Posterior cingulate gyrus (tissue), 11 donors: ENCODE measurements around the gene SYNJ2.
A peak's percentile ranks its signal among the peaks of the same experiment; 100 is the strongest.

Source experiments
- DNase-seq, 10 donors: peaks; one replicate each; pipeline versions ENCODE4 v3.0.0 to v3.0.0-alpha.2; 2020 to 2021; ENCODE audit warnings: mixed read lengths in 3 of 10
- intact Hi-C: fragments of 100-400 bp; cut with DNase I; formaldehyde crosslinking; loops from one replicate; pipeline ENCODE4 v1.15.1; 2023

The SYNJ2 gene

GRCh38 chr6:158009114-158009891 is 27.6 kb downstream of the SYNJ2 start:
- intact Hi-C loops, result no loop called here
- peak; percentile 59 to 96 (median 80) for DNase-seq

GRCh38 chr6:158009935-158010585 is 28.4 kb downstream of the SYNJ2 start:
- intact Hi-C loops, result no loop called here
- DNase-seq, result peak in 3 of 10 donors; percentile 38 to 69 (median 54)

- DNase-seq, result peak in 4 of 10 donors; percentile 16 to 85 (median 70)
- intact Hi-C loops, result no loop called here
Observed at GRCh38 chr6:158010591-158011477, 29.2 kb downstream of the SYNJ2 start.

- intact Hi-C loops, result no loop called here
- peak in 2 of 10 donors; percentile 28 to 57 for DNase-seq
Observed at GRCh38 chr6:158011478-158011920, 29.8 kb downstream of the SYNJ2 start.

- intact Hi-C loops, result no loop called here
- peak in 4 of 10 donors; percentile 20 to 58 (median 38) for DNase-seq
Observed at GRCh38 chr6:158011980-158012566, 30.4 kb downstream of the SYNJ2 start.

GRCh38 chr6:158013904-158014504 is 32.3 kb downstream of the SYNJ2 start:
- no peak for DNase-seq
- intact Hi-C loops, result no loop called here

- intact Hi-C loops, result no loop called here
Observed at GRCh38 chr6:158014505-158015187, 33.0 kb downstream of the SYNJ2 start.

GRCh38 chr6:158015188-158015506 is 33.5 kb downstream of the SYNJ2 start:
- no peak for DNase-seq
- intact Hi-C loops, result no loop called here

More at GRCh38 chr6:158014505-158015187, 33.0 kb downstream of the SYNJ2 start:
- peak in 3 of 10 donors; percentile 47 to 71 (median 59) for DNase-seq

- intact Hi-C loops, result no loop called here
- DNase-seq, result peak in 5 of 10 donors; percentile 47 to 92 (median 84)
Observed at GRCh38 chr6:158016571-158017383, 35.1 kb downstream of the SYNJ2 start.

- intact Hi-C loops, result no loop called here
- peak in 2 of 10 donors; percentile 57 for DNase-seq
Observed at GRCh38 chr6:158017621-158018040, 36.0 kb downstream of the SYNJ2 start.

- intact Hi-C loops, result no loop called here
- DNase-seq, result peak in 3 of 10 donors; percentile 73 to 84 (median 82)
Observed at GRCh38 chr6:158018041-158018771, 36.5 kb downstream of the SYNJ2 start.

- intact Hi-C loops, result no loop called here
- peak in 3 of 10 donors; percentile 64 to 79 (median 70) for DNase-seq
Observed at GRCh38 chr6:158018851-158019361, 37.2 kb downstream of the SYNJ2 start.

GRCh38 chr6:158019416-158019815 is 37.8 kb downstream of the SYNJ2 start:
- peak in 3 of 10 donors; percentile 55 to 79 (median 71) for DNase-seq
- intact Hi-C loops, result no loop called here

- DNase-seq, result peak in 3 of 10 donors; percentile 9 to 44 (median 37)
- intact Hi-C loops, result no loop called here
Observed at GRCh38 chr6:158020272-158020711, 38.6 kb downstream of the SYNJ2 start.

- DNase-seq, result peak in 1 of 10 donors; percentile 7
- intact Hi-C loops, result no loop called here
Observed at GRCh38 chr6:158020811-158021210, 39.1 kb downstream of the SYNJ2 start.

GRCh38 chr6:158021376-158021775 is 39.7 kb downstream of the SYNJ2 start:
- DNase-seq, result peak in 3 of 10 donors; percentile 54 to 74 (median 69)
- intact Hi-C loops, result no loop called here
